OCI-LY7 (cell line): ENCODE data around the gene CCDC38.

Source experiments
- EZH2phosphoT487 ChIP-seq: fragments of 200-600 bp; sonication (generic); IDR thresholded peaks from 2 replicates; pipeline ENCODE4 v1.6.1; 2018; ENCODE audit warnings: low read depth, borderline replicate concordance, mild to moderate bottlenecking, mixed run types, antibody characterized with exemption, low read length, moderate library complexity, mixed read lengths
- TF ChIP-seq, protein P1 (sequence below): fragments of 200-600 bp; sonication (generic); conservative IDR thresholded peaks from 2 replicates; pipeline ENCODE4 v1.5.1; 2014; ENCODE audit warnings: mild to moderate bottlenecking, antibody characterized with exemption, low read length, moderate library complexity, mixed read lengths

DNA sequence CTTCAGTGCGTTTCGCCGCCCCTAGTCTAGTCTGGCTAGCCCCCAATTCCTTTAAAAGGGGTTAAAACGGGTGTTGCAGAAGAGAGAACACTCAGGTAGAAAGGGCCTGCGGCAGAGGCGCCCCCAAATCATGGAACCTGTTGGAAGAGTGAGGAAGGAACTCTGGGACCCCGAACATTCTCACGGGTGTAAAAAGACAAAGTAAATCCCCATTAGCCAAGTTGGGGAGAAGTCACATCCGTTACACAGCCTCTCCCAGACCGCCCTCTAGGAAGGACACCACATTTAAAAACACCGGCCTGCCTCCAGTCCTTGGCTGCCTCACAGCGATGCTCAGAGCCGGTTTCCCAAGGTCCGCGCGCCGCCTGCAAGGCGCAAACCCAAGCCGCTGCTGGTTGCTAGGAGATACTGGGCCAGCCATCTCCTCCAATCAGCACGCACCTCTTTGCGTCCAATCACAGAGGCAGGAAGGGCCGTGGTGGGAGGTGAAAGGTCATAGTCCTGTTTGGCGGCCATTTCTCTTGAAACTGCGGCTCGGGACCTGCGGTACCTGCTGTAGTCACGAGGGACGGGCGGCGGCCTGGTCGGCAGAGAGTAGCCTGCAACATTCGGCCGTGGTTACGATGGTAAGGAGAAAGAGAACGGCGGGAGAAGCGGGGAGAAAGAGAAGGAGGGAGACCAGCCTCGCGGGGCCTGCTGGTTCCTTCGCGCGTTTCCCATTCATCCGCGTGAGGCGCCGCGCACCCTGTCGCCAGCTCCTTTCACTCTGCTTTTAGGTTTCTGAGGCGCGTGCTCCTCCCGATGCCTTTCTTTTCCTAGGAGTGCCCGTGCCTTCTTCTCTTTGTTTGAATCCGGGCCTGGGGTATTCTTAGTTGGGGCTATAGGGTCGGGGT lies 83.7 kb downstream of the CCDC38 start, which contains the start of gene SNRPF:
- TF ChIP-seq, protein P1, sequence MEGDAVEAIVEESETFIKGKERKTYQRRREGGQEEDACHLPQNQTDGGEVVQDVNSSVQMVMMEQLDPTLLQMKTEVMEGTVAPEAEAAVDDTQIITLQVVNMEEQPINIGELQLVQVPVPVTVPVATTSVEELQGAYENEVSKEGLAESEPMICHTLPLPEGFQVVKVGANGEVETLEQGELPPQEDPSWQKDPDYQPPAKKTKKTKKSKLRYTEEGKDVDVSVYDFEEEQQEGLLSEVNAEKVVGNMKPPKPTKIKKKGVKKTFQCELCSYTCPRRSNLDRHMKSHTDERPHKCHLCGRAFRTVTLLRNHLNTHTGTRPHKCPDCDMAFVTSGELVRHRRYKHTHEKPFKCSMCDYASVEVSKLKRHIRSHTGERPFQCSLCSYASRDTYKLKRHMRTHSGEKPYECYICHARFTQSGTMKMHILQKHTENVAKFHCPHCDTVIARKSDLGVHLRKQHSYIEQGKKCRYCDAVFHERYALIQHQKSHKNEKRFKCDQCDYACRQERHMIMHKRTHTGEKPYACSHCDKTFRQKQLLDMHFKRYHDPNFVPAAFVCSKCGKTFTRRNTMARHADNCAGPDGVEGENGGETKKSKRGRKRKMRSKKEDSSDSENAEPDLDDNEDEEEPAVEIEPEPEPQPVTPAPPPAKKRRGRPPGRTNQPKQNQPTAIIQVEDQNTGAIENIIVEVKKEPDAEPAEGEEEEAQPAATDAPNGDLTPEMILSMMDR, result 0 out of 2 replicates have a peak, but pooled peaks have one; percentile 27
- TF ChIP-seq EZH2phosphoT487, result no peak
